ENCODE measurements around the gene WWOX.

DNA sequence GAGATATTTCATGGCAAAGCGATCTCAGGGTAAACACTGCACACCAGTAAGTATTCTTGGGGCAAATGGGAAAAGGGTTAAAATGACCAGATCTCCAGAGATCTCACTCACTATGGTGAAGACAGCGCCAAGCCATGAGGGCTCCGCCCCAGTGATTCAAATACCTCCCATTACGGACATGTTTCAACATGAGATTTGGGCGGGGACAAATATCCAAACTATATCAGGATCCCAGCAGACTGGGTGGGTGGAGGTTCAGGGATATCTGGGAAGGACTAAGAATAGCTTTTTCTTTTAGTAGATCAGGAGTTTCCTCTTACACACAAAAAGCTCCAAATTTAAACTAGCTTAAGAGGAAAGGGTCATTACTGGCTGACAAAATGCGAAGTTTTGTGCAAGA lies 181.7 kb downstream of the WWOX start:
- TF ChIP-seq, protein P1, sequence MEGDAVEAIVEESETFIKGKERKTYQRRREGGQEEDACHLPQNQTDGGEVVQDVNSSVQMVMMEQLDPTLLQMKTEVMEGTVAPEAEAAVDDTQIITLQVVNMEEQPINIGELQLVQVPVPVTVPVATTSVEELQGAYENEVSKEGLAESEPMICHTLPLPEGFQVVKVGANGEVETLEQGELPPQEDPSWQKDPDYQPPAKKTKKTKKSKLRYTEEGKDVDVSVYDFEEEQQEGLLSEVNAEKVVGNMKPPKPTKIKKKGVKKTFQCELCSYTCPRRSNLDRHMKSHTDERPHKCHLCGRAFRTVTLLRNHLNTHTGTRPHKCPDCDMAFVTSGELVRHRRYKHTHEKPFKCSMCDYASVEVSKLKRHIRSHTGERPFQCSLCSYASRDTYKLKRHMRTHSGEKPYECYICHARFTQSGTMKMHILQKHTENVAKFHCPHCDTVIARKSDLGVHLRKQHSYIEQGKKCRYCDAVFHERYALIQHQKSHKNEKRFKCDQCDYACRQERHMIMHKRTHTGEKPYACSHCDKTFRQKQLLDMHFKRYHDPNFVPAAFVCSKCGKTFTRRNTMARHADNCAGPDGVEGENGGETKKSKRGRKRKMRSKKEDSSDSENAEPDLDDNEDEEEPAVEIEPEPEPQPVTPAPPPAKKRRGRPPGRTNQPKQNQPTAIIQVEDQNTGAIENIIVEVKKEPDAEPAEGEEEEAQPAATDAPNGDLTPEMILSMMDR (IDR thresholded peaks at IDR 0.05) = no peak
- TF ChIP-seq EZH2 (IDR thresholded peaks at IDR 0.05; ENCODE audit: borderline replicate concordance, insufficient read depth, low read depth, low read length, poor library complexity, severe bottlenecking) = no peak
